WTC11 (cell line): ENCODE data around the gene SLC44A1.

Source experiments
- CBFB ChIP-seq: sonication (generic); formaldehyde crosslinking; IDR thresholded peaks from 2 replicates; pipeline ENCODE4 v1.8.1; 2022; ENCODE audit warnings: mild to moderate bottlenecking, low read depth, missing genetic modification reagents
- ESRRA ChIP-seq: sonication (generic); formaldehyde crosslinking; IDR thresholded peaks from 2 replicates; pipeline ENCODE4 v1.8.1; 2022; ENCODE audit warnings: mild to moderate bottlenecking, missing genetic modification reagents, borderline replicate concordance
- FOXJ3 ChIP-seq: sonication (generic); formaldehyde crosslinking; IDR thresholded peaks from 2 replicates; pipeline ENCODE4 v1.9.0; 2021; ENCODE audit warnings: missing genetic modification reagents, mild to moderate bottlenecking, borderline replicate concordance
- FOXK1 ChIP-seq: sonication (generic); formaldehyde crosslinking; IDR thresholded peaks from 2 replicates; pipeline ENCODE4 v1.8.0; 2022; ENCODE audit warnings: mild to moderate bottlenecking, moderate library complexity, missing genetic modification reagents
- FOXP1 ChIP-seq: sonication (generic); formaldehyde crosslinking; IDR thresholded peaks from 2 replicates; pipeline ENCODE4 v1.8.0; 2022; ENCODE audit warnings: missing genetic modification reagents, mild to moderate bottlenecking, moderate library complexity, borderline replicate concordance
- KAT7 ChIP-seq: sonication (generic); formaldehyde crosslinking; IDR thresholded peaks from 2 replicates; pipeline ENCODE4 v1.8.1; 2023; ENCODE audit warnings: missing genetic modification reagents, mild to moderate bottlenecking, borderline replicate concordance
- NR3C1 ChIP-seq: sonication (generic); formaldehyde crosslinking; conservative IDR thresholded peaks from 2 replicates; pipeline ENCODE4 v1.8.1; 2023; ENCODE audit warnings: low read depth, mild to moderate bottlenecking, missing genetic modification reagents
- RORB ChIP-seq: fragments of 250-450 bp; sonication (Bioruptor Pico); IDR thresholded peaks from 2 replicates; pipeline ENCODE4 v1.9.0; 2021; ENCODE audit warnings: mild to moderate bottlenecking
- SMAD4 ChIP-seq: sonication (generic); formaldehyde crosslinking; IDR thresholded peaks from 2 replicates; pipeline ENCODE4 v1.8.0; 2022; ENCODE audit warnings: mild to moderate bottlenecking, missing genetic modification reagents
- TF ChIP-seq, protein P1 (sequence below): sonication (generic); formaldehyde crosslinking; IDR thresholded peaks from 2 replicates; pipeline ENCODE4 v1.8.1; 2022; ENCODE audit warnings: low read depth, missing genetic modification reagents, borderline replicate concordance
- TF ChIP-seq, protein P2 (sequence below): sonication (generic); formaldehyde crosslinking; IDR thresholded peaks from 2 replicates; pipeline ENCODE4 v1.8.0; 2022; ENCODE audit warnings: mild to moderate bottlenecking, missing genetic modification reagents
- TF ChIP-seq, protein P3 (sequence below): sonication (generic); formaldehyde crosslinking; IDR thresholded peaks from 2 replicates; pipeline ENCODE4 v1.8.1; 2023; ENCODE audit warnings: mild to moderate bottlenecking, missing genetic modification reagents, moderate library complexity
- TF ChIP-seq, protein P4 (sequence below): fragments of 200-600 bp; IDR thresholded peaks from 2 replicates; pipeline ENCODE4 v1.8.0; 2022; ENCODE audit warnings: antibody characterized with exemption
- TF ChIP-seq, protein P5 (sequence below): sonication (generic); formaldehyde crosslinking; IDR thresholded peaks from 2 replicates; pipeline ENCODE4 v1.8.0; 2022; ENCODE audit warnings: mild to moderate bottlenecking, missing genetic modification reagents

DNA sequence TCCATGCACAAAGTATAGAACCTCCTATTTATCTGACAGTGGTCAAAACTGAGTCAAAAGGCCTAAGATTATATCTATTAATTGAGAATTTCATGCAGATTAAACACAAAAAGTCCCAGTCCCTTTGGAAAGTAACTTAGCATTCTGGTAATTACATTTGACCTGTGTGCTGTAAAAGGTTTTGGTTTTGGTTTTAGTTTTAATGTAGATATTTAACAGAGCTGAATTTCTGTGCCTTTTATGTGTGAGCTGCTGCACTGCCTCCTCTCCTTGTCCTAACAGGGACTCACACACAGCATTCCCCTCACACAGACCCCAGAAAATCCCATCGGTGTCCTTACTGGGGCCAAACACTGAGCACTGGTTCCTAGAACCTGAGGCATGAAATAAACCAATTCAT lies 172.4 kb downstream of the SLC44A1 start:
- TF ChIP-seq, protein P1, sequence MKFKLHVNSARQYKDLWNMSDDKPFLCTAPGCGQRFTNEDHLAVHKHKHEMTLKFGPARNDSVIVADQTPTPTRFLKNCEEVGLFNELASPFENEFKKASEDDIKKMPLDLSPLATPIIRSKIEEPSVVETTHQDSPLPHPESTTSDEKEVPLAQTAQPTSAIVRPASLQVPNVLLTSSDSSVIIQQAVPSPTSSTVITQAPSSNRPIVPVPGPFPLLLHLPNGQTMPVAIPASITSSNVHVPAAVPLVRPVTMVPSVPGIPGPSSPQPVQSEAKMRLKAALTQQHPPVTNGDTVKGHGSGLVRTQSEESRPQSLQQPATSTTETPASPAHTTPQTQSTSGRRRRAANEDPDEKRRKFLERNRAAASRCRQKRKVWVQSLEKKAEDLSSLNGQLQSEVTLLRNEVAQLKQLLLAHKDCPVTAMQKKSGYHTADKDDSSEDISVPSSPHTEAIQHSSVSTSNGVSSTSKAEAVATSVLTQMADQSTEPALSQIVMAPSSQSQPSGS (CRISPR knock-in tag) = no peak
- TF ChIP-seq, protein P2, sequence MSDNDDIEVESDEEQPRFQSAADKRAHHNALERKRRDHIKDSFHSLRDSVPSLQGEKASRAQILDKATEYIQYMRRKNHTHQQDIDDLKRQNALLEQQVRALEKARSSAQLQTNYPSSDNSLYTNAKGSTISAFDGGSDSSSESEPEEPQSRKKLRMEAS = no peak
- TF ChIP-seq, protein P3, sequence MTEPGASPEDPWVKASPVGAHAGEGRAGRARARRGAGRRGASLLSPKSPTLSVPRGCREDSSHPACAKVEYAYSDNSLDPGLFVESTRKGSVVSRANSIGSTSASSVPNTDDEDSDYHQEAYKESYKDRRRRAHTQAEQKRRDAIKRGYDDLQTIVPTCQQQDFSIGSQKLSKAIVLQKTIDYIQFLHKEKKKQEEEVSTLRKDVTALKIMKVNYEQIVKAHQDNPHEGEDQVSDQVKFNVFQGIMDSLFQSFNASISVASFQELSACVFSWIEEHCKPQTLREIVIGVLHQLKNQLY = no peak
- TF ChIP-seq FOXP1 (no peak), ESRRA (CRISPR knock-in tag) (no peak), KAT7 (CRISPR knock-in tag) (no peak), SMAD4 (no peak), NR3C1 (CRISPR knock-in tag) (no peak), RORB (no peak), FOXJ3 (no peak), FOXK1 (no peak), CBFB (no peak)
- TF ChIP-seq, protein P4, sequence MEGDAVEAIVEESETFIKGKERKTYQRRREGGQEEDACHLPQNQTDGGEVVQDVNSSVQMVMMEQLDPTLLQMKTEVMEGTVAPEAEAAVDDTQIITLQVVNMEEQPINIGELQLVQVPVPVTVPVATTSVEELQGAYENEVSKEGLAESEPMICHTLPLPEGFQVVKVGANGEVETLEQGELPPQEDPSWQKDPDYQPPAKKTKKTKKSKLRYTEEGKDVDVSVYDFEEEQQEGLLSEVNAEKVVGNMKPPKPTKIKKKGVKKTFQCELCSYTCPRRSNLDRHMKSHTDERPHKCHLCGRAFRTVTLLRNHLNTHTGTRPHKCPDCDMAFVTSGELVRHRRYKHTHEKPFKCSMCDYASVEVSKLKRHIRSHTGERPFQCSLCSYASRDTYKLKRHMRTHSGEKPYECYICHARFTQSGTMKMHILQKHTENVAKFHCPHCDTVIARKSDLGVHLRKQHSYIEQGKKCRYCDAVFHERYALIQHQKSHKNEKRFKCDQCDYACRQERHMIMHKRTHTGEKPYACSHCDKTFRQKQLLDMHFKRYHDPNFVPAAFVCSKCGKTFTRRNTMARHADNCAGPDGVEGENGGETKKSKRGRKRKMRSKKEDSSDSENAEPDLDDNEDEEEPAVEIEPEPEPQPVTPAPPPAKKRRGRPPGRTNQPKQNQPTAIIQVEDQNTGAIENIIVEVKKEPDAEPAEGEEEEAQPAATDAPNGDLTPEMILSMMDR = no peak
- TF ChIP-seq, protein P5, sequence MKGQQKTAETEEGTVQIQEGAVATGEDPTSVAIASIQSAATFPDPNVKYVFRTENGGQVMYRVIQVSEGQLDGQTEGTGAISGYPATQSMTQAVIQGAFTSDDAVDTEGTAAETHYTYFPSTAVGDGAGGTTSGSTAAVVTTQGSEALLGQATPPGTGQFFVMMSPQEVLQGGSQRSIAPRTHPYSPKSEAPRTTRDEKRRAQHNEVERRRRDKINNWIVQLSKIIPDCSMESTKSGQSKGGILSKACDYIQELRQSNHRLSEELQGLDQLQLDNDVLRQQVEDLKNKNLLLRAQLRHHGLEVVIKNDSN = no peak
